Astrocyte of the cerebellum (primary cell): ENCODE results near the gene OR10A6.

Experiments
- DNase-seq: peaks from one replicate; pipeline ENCODE4 v3.0.0-alpha.2; 2011; ENCODE audit warnings: low read depth
- H3K4me3 ChIP-seq: 2 replicates; pipeline ENCODE4 v1.5.1; 2011; ENCODE audit warnings: mild to moderate bottlenecking, low read depth, low read length, moderate library complexity
- in situ Hi-C: cut with HindIII; loops from 2 replicates; pipeline ENCODE4 v1.10.0; 2017; ENCODE audit warnings: low sequenced_read_pairs
- TF ChIP-seq, protein P1 (sequence below): IDR thresholded peaks from 2 replicates; pipeline ENCODE4 v1.5.1; 2012; ENCODE audit warnings: low read length, low read depth, moderate library complexity, mild to moderate bottlenecking; ENCODE audit errors: missing control alignments

Gene OR10A6

GRCh38 chr11:7906481-7906880 lies 24.6 kb downstream of the OR10A6 start:
- DNase-seq, result no peak
- TF ChIP-seq, protein P1, sequence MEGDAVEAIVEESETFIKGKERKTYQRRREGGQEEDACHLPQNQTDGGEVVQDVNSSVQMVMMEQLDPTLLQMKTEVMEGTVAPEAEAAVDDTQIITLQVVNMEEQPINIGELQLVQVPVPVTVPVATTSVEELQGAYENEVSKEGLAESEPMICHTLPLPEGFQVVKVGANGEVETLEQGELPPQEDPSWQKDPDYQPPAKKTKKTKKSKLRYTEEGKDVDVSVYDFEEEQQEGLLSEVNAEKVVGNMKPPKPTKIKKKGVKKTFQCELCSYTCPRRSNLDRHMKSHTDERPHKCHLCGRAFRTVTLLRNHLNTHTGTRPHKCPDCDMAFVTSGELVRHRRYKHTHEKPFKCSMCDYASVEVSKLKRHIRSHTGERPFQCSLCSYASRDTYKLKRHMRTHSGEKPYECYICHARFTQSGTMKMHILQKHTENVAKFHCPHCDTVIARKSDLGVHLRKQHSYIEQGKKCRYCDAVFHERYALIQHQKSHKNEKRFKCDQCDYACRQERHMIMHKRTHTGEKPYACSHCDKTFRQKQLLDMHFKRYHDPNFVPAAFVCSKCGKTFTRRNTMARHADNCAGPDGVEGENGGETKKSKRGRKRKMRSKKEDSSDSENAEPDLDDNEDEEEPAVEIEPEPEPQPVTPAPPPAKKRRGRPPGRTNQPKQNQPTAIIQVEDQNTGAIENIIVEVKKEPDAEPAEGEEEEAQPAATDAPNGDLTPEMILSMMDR, result no peak
- no peak overlapping the region for H3K4me3 ChIP-seq
- in situ Hi-C loops, result loop anchor here (5.0 kb wide), 1 partner anchor 69 kb away; no protein-coding TSS in a partner anchor

- TF ChIP-seq, protein P1, result no peak
- in situ Hi-C loops, result loop anchor here (5.0 kb wide), 1 partner anchor 69 kb away; no protein-coding TSS in a partner anchor
- no peak overlapping the region for H3K4me3 ChIP-seq
- no peak for DNase-seq
These were observed 25.1 kb downstream of the OR10A6 start for GRCh38 chr11:7905961-7906429.

- in situ Hi-C loops, result loop anchor here (5.0 kb wide), 1 partner anchor 68 kb away; no protein-coding TSS in a partner anchor
- TF ChIP-seq, protein P1, result no peak
- no peak for DNase-seq
- no peak overlapping the region for H3K4me3 ChIP-seq
These were observed 25.5 kb downstream of the OR10A6 start for GRCh38 chr11:7905549-7905948.

- TF ChIP-seq, protein P1, result no peak
- H3K4me3 ChIP-seq, result no peak overlapping the region
- in situ Hi-C loops, result loop anchor here (5.0 kb wide), 1 partner anchor 68 kb away; no protein-coding TSS in a partner anchor
- no peak for DNase-seq
These were observed 26.2 kb downstream of the OR10A6 start for GRCh38 chr11:7904917-7905316.

DNA sequence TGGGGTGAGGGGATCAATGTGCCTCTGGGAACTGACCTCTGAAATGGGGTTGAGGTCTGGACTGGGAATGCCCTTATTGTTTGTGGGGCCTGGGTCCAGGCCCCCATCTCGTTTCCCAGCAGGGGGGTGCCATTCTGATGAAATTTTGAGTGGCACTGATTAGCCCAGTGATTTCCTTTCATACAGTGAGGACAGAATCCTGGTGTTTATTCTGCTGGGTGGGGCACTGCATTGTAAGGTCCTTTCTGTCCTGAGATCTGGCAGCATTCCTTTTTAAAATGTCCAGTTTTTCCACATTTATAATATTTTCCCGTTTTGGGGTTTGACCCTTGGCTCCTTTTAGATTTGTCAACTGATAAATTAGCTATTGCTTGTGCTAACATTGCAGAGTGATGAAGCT lies 27.1 kb downstream of the OR10A6 start:
- in situ Hi-C loops, result no loop called here
- no peak for DNase-seq
- TF ChIP-seq, protein P1, result no peak
- no peak overlapping the region for H3K4me3 ChIP-seq

DNA sequence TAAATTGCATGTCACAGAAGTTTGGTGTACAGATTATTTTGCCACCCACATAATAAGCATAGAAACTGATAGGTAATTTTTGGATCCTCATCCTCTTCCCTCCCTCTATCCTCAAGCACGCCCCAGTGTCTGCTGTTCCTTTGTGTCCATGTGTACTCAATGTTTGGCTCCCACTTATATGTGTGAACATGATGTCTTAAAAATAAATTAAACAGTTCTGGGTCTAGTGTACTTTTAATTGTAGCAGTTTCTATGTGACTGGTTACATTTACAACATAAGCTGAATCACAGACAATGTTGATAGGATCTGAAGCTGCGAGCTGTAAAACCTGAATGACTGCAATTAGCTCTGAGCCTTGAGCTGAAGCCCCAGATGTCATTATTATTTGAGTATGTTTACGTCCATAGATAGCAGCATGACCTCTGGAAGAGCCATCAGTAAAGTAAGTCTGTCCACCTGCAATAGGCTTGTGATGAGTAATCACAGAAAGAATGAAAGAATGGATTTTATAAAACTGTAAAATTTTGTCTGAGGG lies 29.7 kb downstream of the OR10A6 start:
- TF ChIP-seq, protein P1, result no peak
- DNase-seq, result no peak
- in situ Hi-C loops, result no loop called here

More for the DNA sequence above, 29.7 kb downstream of the OR10A6 start:
- H3K4me3 ChIP-seq, result no peak overlapping the region
